ENCODE data around the gene RBPJL.

DNA sequence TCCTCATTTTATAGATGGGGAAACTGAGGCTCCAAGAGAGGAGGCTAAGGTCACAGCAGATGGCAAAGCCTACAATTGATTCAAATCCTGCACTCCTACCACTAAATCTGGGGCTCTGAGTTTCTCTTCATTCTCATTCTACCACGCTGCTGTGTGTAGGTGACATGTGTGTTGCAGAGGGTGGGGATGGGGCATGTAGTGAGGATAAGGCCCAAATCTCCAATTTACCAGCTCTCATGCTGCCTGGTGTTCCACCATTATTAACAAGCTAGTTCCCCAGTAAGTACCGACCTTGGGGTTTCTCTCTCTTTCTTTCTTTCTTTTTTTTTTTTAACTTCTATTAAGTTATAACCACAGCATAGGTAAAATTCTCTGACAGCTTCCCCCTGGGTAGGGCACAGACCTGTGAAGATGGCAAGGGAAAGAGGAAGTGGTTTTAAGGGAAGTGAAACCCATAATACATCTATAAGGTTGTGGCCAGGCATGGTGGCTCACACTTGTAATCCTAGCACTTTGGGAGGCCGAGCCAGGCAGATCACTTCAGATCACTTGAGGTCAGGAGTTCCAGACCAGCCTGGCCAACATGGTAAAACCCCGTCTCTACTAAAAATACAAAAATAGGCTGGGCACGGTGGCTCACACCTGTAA, 14.4 kb downstream of the RBPJL start:
- TF ChIP-seq, protein P1, sequence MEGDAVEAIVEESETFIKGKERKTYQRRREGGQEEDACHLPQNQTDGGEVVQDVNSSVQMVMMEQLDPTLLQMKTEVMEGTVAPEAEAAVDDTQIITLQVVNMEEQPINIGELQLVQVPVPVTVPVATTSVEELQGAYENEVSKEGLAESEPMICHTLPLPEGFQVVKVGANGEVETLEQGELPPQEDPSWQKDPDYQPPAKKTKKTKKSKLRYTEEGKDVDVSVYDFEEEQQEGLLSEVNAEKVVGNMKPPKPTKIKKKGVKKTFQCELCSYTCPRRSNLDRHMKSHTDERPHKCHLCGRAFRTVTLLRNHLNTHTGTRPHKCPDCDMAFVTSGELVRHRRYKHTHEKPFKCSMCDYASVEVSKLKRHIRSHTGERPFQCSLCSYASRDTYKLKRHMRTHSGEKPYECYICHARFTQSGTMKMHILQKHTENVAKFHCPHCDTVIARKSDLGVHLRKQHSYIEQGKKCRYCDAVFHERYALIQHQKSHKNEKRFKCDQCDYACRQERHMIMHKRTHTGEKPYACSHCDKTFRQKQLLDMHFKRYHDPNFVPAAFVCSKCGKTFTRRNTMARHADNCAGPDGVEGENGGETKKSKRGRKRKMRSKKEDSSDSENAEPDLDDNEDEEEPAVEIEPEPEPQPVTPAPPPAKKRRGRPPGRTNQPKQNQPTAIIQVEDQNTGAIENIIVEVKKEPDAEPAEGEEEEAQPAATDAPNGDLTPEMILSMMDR (IDR thresholded peaks at IDR 0.05) = no peak
- no peak for TF ChIP-seq POLR2A (IDR thresholded peaks at IDR 0.05)

All from stomach (tissue), 4 donors.